ENCODE data around the gene FN1. TPM values are rescaled to one million over a fixed set of nuclear protein-coding genes. Genes with fewer than 3 reads are reported as not detected.
"Not testable (repeated sequence)": the region's sequence is repeated elsewhere in the genome, so short reads cannot be mapped to it uniquely, and the experiment has no call there.

FN1 gene
- total and polyA plus RNA-seq, 7 donors: 16.0 to 64.3 (median 40.3) TPM

DNA sequence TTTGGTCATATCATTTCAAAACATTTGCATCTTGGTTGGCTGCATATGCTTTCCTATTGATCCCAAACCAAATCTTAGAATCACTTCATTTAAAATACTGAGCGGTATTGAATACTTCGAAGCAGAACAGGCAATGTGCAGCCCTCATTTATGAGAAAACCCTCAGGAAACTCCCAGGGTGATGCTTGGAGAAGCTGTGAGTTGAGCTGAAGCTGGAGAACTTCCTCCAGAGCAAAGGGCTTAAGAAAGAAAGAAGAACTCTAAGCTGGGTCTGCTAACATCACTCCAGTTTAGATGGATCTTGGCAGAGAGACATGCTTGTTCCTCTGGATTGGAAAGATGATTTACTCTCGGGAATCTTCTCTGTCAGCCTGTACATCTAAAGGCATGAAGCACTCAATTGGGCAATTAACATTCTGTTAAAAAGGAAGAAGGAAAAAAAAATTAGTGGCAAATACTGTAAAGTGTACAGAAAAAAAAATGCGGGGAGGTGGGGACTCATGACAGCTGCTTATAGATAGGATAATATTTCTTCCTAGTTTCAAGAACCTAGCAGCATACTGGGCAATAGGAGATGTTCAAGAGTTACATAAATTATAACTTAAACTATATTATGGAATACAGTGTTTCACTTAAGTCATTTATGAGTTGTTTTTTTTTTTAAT is 74.5 kb downstream of the FN1 start:
- peaks cover 3 to 56% of the 10 kb centered on the region in 2 donors for H3K36me3 ChIP-seq (ENCODE audit: insufficient read depth in 1 of 2, low read depth in 1 of 2)

GRCh38 chr2:215360596-215360995 is 75.3 kb downstream of the FN1 start:
- Histone ChIP-seq H3K27ac (no peak overlapping the region), H3K4me1 (no peaks in the 10 kb centered on the region), H3K36me3 (ENCODE audit: insufficient read depth in 1 of 2, low read depth in 1 of 2) (peaks cover 3 to 51% of the 10 kb centered on the region in 2 donors), H3K4me3 (no peak overlapping the region), H3K27me3 (ENCODE audit: insufficient read depth in 3 of 3, low read length in 2 of 3) (no peaks in the 10 kb centered on the region), H3K9me3 (no peaks in the 10 kb centered on the region)
- TF ChIP-seq, protein P1, sequence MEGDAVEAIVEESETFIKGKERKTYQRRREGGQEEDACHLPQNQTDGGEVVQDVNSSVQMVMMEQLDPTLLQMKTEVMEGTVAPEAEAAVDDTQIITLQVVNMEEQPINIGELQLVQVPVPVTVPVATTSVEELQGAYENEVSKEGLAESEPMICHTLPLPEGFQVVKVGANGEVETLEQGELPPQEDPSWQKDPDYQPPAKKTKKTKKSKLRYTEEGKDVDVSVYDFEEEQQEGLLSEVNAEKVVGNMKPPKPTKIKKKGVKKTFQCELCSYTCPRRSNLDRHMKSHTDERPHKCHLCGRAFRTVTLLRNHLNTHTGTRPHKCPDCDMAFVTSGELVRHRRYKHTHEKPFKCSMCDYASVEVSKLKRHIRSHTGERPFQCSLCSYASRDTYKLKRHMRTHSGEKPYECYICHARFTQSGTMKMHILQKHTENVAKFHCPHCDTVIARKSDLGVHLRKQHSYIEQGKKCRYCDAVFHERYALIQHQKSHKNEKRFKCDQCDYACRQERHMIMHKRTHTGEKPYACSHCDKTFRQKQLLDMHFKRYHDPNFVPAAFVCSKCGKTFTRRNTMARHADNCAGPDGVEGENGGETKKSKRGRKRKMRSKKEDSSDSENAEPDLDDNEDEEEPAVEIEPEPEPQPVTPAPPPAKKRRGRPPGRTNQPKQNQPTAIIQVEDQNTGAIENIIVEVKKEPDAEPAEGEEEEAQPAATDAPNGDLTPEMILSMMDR (IDR thresholded peaks at IDR 0.05): no peak
- ATAC-seq (no peak), DNase-seq (no peak)
- intact Hi-C loops (cut with DNase I): no loop called here
- 86 to 94% (median 91%) methylated on average over 2 of the region's 2 CpGs for WGBS, 3 donors

More for the DNA sequence above, 74.5 kb downstream of the FN1 start:
- Histone ChIP-seq H3K9me3 (no peaks in the 10 kb centered on the region), H3K4me1 (no peaks in the 10 kb centered on the region), H3K27ac (no peak overlapping the region), H3K27me3 (ENCODE audit: insufficient read depth in 3 of 3, low read length in 2 of 3) (no peaks in the 10 kb centered on the region), H3K4me3 (no peak overlapping the region)
- intact Hi-C loops (cut with DNase I): no loop called here
- no peak for ATAC-seq
- DNase-seq: no peak
- 83 to 90% (median 88%) methylated on average over 4 of the region's 4 CpGs for WGBS, 3 donors
- TF ChIP-seq, protein P1 (IDR thresholded peaks at IDR 0.05): no peak

DNA sequence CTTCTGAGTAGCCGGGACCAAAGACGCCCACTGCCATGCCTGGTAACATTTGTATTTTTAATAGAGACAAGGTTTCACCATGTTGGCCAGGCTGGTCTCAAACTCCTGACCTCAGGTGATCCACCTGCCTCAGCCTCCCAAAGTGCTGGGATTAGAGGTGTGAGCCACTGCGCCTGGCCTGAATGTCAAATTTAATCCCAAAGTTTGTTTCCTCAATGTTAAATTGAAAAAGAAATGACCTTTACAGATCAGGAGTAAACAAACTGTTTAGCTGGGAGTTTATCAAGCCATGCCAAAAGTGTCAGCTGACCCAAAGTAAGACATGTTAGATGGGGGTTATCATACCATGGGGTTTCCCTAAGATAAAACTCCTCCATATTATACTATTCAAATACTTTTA is 75.8 kb downstream of the FN1 start:
- H3K4me1 ChIP-seq; H3K9me3 ChIP-seq; intact Hi-C loops (cut with DNase I); H3K27me3 ChIP-seq (ENCODE audit: insufficient read depth in 3 of 3, low read length in 2 of 3); ATAC-seq; H3K4me3 ChIP-seq; DNase-seq; H3K27ac ChIP-seq: not testable (repeated sequence)
- 96 to 100% (median 96%) methylated on average over 3 of the region's 3 CpGs for WGBS, 3 donors
- peaks cover 3 to 47% of the 10 kb centered on the region in 2 donors for H3K36me3 ChIP-seq (ENCODE audit: insufficient read depth in 1 of 2, low read depth in 1 of 2)

- H3K4me1 ChIP-seq: no peaks in the 10 kb centered on the region
- peaks cover 3 to 42% of the 10 kb centered on the region in 2 donors for H3K36me3 ChIP-seq (ENCODE audit: insufficient read depth in 1 of 2, low read depth in 1 of 2)
- ATAC-seq: no peak
- DNase-seq: no peak
- WGBS, 3 donors: 98 to 100% (median 98%) methylated on average over 1 of the region's 1 CpG
- H3K27ac ChIP-seq: no peak overlapping the region
- TF ChIP-seq, protein P1 (IDR thresholded peaks at IDR 0.05): no peak
- intact Hi-C loops (cut with DNase I): no loop called here
- no peaks in the 10 kb centered on the region for H3K9me3 ChIP-seq
- H3K27me3 ChIP-seq (ENCODE audit: insufficient read depth in 3 of 3, low read length in 2 of 3): no peaks in the 10 kb centered on the region
- no peak overlapping the region for H3K4me3 ChIP-seq
These were observed 76.3 kb downstream of the FN1 start for GRCh38 chr2:215359576-215359922.

GRCh38 chr2:215358891-215359575 is 76.8 kb downstream of the FN1 start:
- WGBS, 3 donors: 87 to 92% (median 91%) methylated on average over 15 of the region's 15 CpGs
- ATAC-seq: no peak
- intact Hi-C loops (cut with DNase I): no loop called here
- no peak overlapping the region for H3K4me3 ChIP-seq
- no peaks in the 10 kb centered on the region for H3K27me3 ChIP-seq (ENCODE audit: insufficient read depth in 3 of 3, low read length in 2 of 3)
- no peaks in the 10 kb centered on the region for H3K4me1 ChIP-seq
- H3K9me3 ChIP-seq: no peaks in the 10 kb centered on the region
- H3K27ac ChIP-seq: no peak overlapping the region
- no peak for DNase-seq
- TF ChIP-seq, protein P1 (IDR thresholded peaks at IDR 0.05): no peak
- H3K36me3 ChIP-seq (ENCODE audit: insufficient read depth in 1 of 2, low read depth in 1 of 2): peaks cover 3 to 37% of the 10 kb centered on the region in 2 donors
